Caco-2 (cell line): ENCODE data around the gene ZBTB3. TPM values are rescaled to one million over a fixed set of nuclear protein-coding genes. Genes with fewer than 3 reads are reported as not detected.

ENCODE experiments used
- BruUV-seq: library from RNA; stranded (reverse); fragments of 400-500 nt; replicated peaks from 2 replicates; lab custom pipeline; 2021; lab: Mats Ljungman, UMichigan
- CTCF ChIA-PET: fragments of 300-600 bp; sonication (Branson Sonifier 250); formaldehyde crosslinking; loops from one replicate; lab custom pipeline; 2022; ENCODE audit warnings: antibody characterized with exemption; lab: Charles Lee
- POLR2A ChIA-PET: fragments of 300-600 bp; sonication (Branson Sonifier 250); formaldehyde crosslinking; loops from one replicate; lab custom pipeline; 2022; ENCODE audit warnings: antibody characterized with exemption; lab: Charles Lee
- DNase-seq, 2 experiments: peaks; one replicate each; pipeline versions ENCODE4 v3.0.0 to v3.0.0-alpha.2; 2020 to 2022
- H3K27me3 ChIP-seq: replicated peaks from 2 replicates; pipeline ENCODE4 v1.6.0; 2011; ENCODE audit warnings: low read length; ENCODE audit not compliant: control insufficient read depth, insufficient read depth
- H3K36me3 ChIP-seq: 2 replicates; pipeline ENCODE4 v1.5.1; 2011; ENCODE audit warnings: low read length; ENCODE audit not compliant: control insufficient read depth, insufficient read depth
- H3K4me1 ChIP-seq: fragments of 250-450 bp; sonication (Bioruptor Pico); 2 replicates; pipeline ENCODE4 v1.5.1; 2020; ENCODE audit warnings: mild to moderate bottlenecking
- H3K4me3 ChIP-seq: 2 replicates; pipeline ENCODE4 v1.5.1; 2011; ENCODE audit warnings: low read depth, mild to moderate bottlenecking, control low read depth, low read length
- H3K9me3 ChIP-seq: fragments of 250-450 bp; sonication (Bioruptor Pico); 2 replicates; pipeline ENCODE4 v1.5.1; 2020; ENCODE audit warnings: mild to moderate bottlenecking, moderate library complexity
- H3K27ac Mint-ChIP-seq: one replicate; pipeline ENCODE4 v1.8.0; 2022; ENCODE audit warnings: mixed read lengths; ENCODE audit not compliant: unreplicated experiment
- H3K27me3 Mint-ChIP-seq: one replicate; pipeline ENCODE4 v1.8.0; 2022; ENCODE audit warnings: mixed read lengths; ENCODE audit not compliant: insufficient read depth, unreplicated experiment
- H3K36me3 Mint-ChIP-seq: one replicate; pipeline ENCODE4 v1.8.0; 2022; ENCODE audit warnings: mild to moderate bottlenecking, mixed read lengths; ENCODE audit not compliant: insufficient read depth, unreplicated experiment
- H3K4me1 Mint-ChIP-seq: one replicate; pipeline ENCODE4 v1.8.0; 2022; ENCODE audit warnings: low read depth, mixed read lengths; ENCODE audit not compliant: unreplicated experiment
- H3K4me3 Mint-ChIP-seq: one replicate; pipeline ENCODE4 v1.8.0; 2022; ENCODE audit warnings: mild to moderate bottlenecking, moderate library complexity, mixed read lengths; ENCODE audit not compliant: unreplicated experiment
- H3K9me3 Mint-ChIP-seq: one replicate; pipeline ENCODE4 v1.8.0; 2022; ENCODE audit warnings: mixed read lengths; ENCODE audit not compliant: unreplicated experiment
- intact Hi-C: fragments of 100-400 bp; cut with micrococcal nuclease; formaldehyde crosslinking; loops from one replicate; pipeline ENCODE4 v1.10.0; 2022; ENCODE audit not compliant: unreplicated experiment
- microRNA-seq: library from miRNA; unstranded; fragments of <30 nt; microRNA quantifications from one replicate; pipeline ENCODE4 v1.2.0, GENCODE V29; 2022
- total RNA-seq: library from RNA; stranded (reverse); gene quantifications from 2 replicates; pipeline ENCODE4 v1.2.3, GENCODE V29; 2022
- TF ChIP-seq, protein P1 (sequence below), 2 experiments: fragments of 200-600 bp in 1 of 2; IDR thresholded peaks; 1 replicate in 1 of 2; 2 replicates in 1 of 2; pipeline versions ENCODE4 v1.5.1 to v1.8.0; 2011 to 2022; ENCODE audit warnings: antibody characterized with exemption in 1 of 2, control low read depth in 1 of 2, inconsistent platforms in 1 of 2, low read depth in 1 of 2, low read length in 1 of 2, mild to moderate bottlenecking in 1 of 2, moderate library complexity in 1 of 2; ENCODE audit not compliant: insufficient read depth in 1 of 2, severe bottlenecking in 1 of 2, unreplicated experiment in 1 of 2

The ZBTB3 gene
- total RNA-seq, 1 experiment from 2014 or later = 8.2 TPM

DNA sequence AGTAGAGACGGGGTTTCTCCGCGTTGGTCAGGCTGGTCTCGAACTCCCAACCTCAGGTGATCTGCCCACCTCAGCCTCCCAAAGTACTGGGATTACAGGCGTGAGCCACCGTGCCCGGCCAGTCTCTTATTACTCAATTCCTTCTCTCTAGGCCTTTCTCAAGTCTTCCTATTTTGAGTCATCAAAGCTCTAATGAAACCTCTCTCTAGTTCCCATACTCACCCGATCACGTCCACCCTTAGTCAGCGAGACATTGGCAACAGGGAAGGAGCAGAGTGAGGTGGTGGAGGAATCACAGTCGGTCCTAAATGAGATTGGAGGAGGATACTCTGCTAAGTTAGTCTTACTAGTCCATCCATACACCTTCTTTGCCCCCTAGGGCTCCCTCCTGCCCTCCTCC is 51.7 kb downstream of the ZBTB3 start:
- DNase-seq = no peak
- Mint-ChIP-seq H3K36me3 (peaks cover 67% of the 10 kb centered on the region), H3K4me1 (peaks cover 16% of the 10 kb centered on the region), H3K27me3 (no peaks in the 10 kb centered on the region), H3K4me3 (no peak overlapping the region), H3K27ac (no peak overlapping the region), H3K9me3 (no peaks in the 10 kb centered on the region)
- Histone ChIP-seq H3K4me3 (no peak overlapping the region), H3K27me3 (no peaks in the 10 kb centered on the region), H3K4me1 (peaks cover 9% of the 10 kb centered on the region; the same call in 1 of the 2 replicates), H3K9me3 (no peaks in the 10 kb centered on the region), H3K36me3 (no peaks in the 10 kb centered on the region; the same call in none of the 2 replicates)
- TF ChIP-seq, protein P1, sequence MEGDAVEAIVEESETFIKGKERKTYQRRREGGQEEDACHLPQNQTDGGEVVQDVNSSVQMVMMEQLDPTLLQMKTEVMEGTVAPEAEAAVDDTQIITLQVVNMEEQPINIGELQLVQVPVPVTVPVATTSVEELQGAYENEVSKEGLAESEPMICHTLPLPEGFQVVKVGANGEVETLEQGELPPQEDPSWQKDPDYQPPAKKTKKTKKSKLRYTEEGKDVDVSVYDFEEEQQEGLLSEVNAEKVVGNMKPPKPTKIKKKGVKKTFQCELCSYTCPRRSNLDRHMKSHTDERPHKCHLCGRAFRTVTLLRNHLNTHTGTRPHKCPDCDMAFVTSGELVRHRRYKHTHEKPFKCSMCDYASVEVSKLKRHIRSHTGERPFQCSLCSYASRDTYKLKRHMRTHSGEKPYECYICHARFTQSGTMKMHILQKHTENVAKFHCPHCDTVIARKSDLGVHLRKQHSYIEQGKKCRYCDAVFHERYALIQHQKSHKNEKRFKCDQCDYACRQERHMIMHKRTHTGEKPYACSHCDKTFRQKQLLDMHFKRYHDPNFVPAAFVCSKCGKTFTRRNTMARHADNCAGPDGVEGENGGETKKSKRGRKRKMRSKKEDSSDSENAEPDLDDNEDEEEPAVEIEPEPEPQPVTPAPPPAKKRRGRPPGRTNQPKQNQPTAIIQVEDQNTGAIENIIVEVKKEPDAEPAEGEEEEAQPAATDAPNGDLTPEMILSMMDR (IDR thresholded peaks at IDR 0.05; ENCODE audit: insufficient read depth in 1 of 2, low read depth in 1 of 2, low read length in 1 of 2, severe bottlenecking in 1 of 2, unreplicated experiment in 1 of 2) = no peak
- intact Hi-C loops = no loop called here
- CTCF ChIA-PET = interaction anchor here (0.6 kb wide), 1 partner anchor 135 kb away, joined by 14 read pairs; no protein-coding TSS in a partner anchor
- BruUV-seq = no TSS peak
- POLR2A ChIA-PET = no interaction called here

Small RNAs within 50 kb of the gene (microRNA-seq; reads per million reads assigned to microRNA genes)
- gene MIR6514 = 1.5 reads per million
- gene MIR6748 = not detected

Other genes starting within 250 kb of the ZBTB3 start
- gene AHNAK, start 207.4 kb downstream of the ZBTB3 start, total RNA-seq = 312 and 324 TPM in 2 replicates
- gene EEF1G, start 180.3 kb downstream of the ZBTB3 start, total RNA-seq = 2,004 and 2,035 TPM in 2 replicates
- 27.2 and 30.2 TPM in 2 replicates for gene TUT1, start 162.6 kb downstream of the ZBTB3 start, total RNA-seq
- gene MTA2, start 152.3 kb downstream of the ZBTB3 start, total RNA-seq = 134 and 135 TPM in 2 replicates
- 61.2 and 68.7 TPM in 2 replicates for gene EML3, start 141.4 kb downstream of the ZBTB3 start, total RNA-seq
- 1.1 and 1.3 TPM in 2 replicates for gene ROM1, start 140.9 kb downstream of the ZBTB3 start, total RNA-seq
- 37.2 and 37.6 TPM in 2 replicates for gene B3GAT3, start 132.2 kb downstream of the ZBTB3 start, total RNA-seq
- gene GANAB, start 107.5 kb downstream of the ZBTB3 start, total RNA-seq = 414 and 442 TPM in 2 replicates
- 22.2 TPM in 2 replicates for gene INTS5, start 100.9 kb downstream of the ZBTB3 start, total RNA-seq
- 115 and 123 TPM in 2 replicates for gene C11orf98, start 89.0 kb downstream of the ZBTB3 start, total RNA-seq
- gene CSKMT, start 88.8 kb downstream of the ZBTB3 start, total RNA-seq = 38.2 and 40.1 TPM in 2 replicates
- 23.9 and 24.0 TPM in 2 replicates for gene UQCC3, start 82.5 kb downstream of the ZBTB3 start, total RNA-seq
- 11.9 and 13.6 TPM in 2 replicates for gene LBHD1, start 81.9 kb downstream of the ZBTB3 start, total RNA-seq
- gene UBXN1, start 75.1 kb downstream of the ZBTB3 start, total RNA-seq = 116 and 118 TPM in 2 replicates
- 0.35 and 0.64 TPM in 2 replicates for gene LRRN4CL, start 64.6 kb downstream of the ZBTB3 start, total RNA-seq
- 39.2 and 48.2 TPM in 2 replicates for gene BSCL2, start 46.7 kb downstream of the ZBTB3 start, total RNA-seq
- not detected in 2 replicates for gene GNG3, start 46.5 kb downstream of the ZBTB3 start, total RNA-seq
- 60.0 and 62.9 TPM in 2 replicates for gene HNRNPUL2, start 26.7 kb downstream of the ZBTB3 start, total RNA-seq
- gene TTC9C, start 25.7 kb downstream of the ZBTB3 start, total RNA-seq = 47.0 and 53.6 TPM in 2 replicates
- 139 TPM in 2 replicates for gene POLR2G, start 7.4 kb upstream of the ZBTB3 start, total RNA-seq
- gene TAF6L, start 17.2 kb upstream of the ZBTB3 start, total RNA-seq = 26.8 and 30.1 TPM in 2 replicates
- 59.9 and 68.4 TPM in 2 replicates for gene TMEM179B, start 33.2 kb upstream of the ZBTB3 start, total RNA-seq
- 22.7 and 28.1 TPM in 2 replicates for gene TMEM223, start 37.8 kb upstream of the ZBTB3 start, total RNA-seq
- gene NXF1, start 51.3 kb upstream of the ZBTB3 start, total RNA-seq = 77.5 and 77.6 TPM in 2 replicates
- 39.9 and 44.2 TPM in 2 replicates for gene STX5, start 77.9 kb upstream of the ZBTB3 start, total RNA-seq
- 0.95 TPM in 1 of 2 replicates, not detected in the other for gene TEX54, start 78.7 kb upstream of the ZBTB3 start, total RNA-seq
- gene WDR74, start 85.4 kb upstream of the ZBTB3 start, total RNA-seq = 112 and 115 TPM in 2 replicates
- 763 and 879 TPM in 2 replicates for gene SLC3A2, start 126.7 kb upstream of the ZBTB3 start, total RNA-seq
- not detected in 2 replicates for gene CHRM1, start 167.2 kb upstream of the ZBTB3 start, total RNA-seq
- not detected in 2 replicates for gene SLC22A6, start 230.8 kb upstream of the ZBTB3 start, total RNA-seq